Femur (tissue), 1 donor: Measurements from ENCODE around the gene ZBTB4.

Experiments used
- DNase-seq: peaks from one replicate; pipeline ENCODE4 v3.0.0-alpha.2; 2017

Gene ZBTB4

DNA sequence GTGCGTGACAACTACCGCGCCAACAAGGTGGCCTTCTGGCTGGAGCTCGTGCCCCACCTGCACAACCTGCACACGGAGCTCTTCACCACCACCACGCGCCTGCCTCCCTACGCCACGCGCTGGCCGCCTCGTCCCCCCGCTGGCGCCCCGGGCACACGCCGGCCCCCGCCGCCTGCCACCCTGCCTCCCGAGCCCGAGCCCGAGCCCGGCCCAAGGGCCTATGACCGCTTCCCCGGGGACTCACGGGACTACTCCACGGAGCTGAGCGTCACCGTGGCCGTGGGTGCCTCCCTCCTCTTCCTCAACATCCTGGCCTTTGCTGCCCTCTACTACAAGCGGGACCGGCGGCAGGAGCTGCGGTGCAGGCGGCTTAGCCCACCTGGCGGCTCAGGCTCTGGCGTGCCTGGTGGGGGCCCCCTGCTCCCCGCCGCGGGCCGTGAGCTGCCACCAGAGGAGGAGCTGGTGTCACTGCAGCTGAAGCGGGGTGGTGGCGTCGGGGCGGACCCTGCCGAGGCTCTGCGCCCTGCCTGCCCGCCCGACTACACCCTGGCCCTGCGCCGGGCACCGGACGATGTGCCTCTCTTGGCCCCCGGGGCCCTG, 62.3 kb downstream of the ZBTB4 start:
- DNase-seq = no peak

DNA sequence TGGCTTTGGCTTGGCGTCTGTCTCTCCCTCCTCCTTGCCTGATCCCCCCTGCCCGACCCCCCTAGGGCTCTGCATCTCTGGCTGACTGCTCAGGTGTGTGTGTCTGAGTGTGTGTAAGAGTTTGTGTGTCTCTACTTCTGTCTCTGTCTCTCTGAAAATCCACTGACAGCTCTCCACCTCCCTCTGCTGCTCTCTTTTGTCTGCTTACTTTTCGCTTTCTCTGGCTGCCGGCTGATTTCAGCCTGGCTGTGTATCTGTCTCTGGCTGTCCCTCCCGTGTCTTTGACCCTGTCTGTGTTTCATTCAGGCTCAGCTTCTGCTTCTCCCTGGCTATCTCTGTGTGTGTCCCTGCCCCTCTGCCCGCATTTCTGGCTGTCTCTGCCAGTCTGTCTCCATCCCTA, 63.1 kb downstream of the ZBTB4 start:
- no peak for DNase-seq

GRCh38 chr17:7415784-7416183, 63.6 kb downstream of the ZBTB4 start:
- DNase-seq = no peak

GRCh38 chr17:7414837-7415236, 64.6 kb downstream of the ZBTB4 start:
- no peak for DNase-seq

DNA sequence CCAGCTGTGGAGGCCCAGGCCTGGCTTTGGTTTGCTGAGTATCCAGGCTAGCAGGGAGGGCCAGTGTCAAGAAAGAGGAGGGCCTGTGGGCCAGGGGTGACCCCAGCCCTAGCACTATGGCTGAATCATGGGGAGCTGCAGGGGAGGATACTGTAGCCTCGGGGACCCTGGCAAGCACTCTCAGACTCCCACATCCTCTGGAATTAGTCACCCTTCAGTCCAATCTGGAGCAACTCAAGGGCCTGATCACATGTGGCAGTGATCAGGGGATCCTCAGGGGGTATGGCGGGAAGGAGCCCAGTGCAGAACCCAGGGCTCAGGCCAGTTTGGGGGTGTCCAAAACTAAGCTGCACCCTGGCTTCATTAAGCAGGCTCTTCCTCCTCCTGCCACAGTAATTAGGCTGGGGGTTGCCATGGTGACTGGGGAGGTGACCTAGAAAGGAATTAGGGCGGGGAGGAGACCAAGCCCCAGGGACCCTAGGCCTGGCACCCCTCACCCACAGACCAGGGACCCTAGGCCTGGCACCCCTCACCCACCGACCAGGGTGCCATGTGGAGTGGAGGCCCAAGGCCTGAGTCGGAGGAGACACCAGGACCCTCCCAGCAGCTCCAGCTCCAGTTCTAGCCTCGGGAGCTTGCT, 66.0 kb downstream of the ZBTB4 start:
- no peak for DNase-seq

DNA sequence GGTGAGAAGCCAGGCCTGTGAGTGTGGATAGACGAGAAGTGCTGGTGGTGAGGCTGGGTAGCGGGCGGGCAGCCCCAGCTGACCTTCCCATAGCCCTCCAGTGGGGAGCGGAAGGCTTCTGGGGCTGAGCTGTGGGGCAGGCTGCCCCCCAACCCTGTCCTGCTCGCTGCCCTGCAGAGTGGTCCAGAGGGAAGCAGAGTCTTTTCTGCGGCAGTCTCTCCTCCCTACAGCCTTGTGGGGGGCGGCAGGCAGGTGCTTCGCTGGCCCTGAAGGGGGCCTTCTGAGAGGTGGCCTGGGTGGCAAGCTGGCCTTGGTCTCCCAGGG, 68.0 kb downstream of the ZBTB4 start:
- DNase-seq = no peak

DNA sequence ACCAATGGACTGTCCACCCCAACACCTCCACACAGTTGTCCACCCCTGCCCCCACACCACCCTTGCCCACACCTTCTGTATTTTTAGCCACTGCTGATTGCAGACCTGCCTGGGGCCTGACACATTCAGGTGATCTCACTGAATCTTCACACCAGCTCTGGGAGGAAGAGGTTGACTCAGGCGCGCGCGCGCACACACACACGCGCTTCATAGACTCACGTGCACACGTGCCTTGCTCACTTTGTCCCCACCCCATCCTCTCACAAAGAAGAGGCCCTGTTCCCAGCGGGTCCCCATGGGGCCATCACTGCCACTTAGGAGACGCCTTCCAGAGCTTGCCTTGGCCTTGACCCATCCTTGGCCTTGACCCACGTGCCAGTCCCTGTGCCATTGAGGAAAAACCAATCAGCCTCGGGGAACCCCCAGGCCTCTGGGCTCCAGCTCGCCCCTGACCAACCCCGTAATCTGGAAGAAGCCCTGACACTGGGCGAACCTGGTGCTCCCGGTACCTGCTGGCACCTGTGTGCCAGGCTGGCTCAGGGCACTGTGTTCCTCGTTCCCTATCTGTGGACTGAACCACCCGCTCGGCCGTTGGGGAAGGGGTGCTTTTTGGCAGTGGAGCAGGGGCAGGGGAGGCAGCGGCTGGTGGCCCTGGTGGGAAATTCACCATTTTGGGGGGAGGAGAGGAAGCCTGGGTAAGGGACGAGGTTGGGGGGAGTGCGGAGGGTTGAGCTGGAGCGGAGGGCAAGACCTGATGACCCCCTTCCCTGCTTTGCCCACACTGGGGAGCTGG, 68.6 kb downstream of the ZBTB4 start:
- DNase-seq = no peak

GRCh38 chr17:7409716-7410115, 69.7 kb downstream of the ZBTB4 start:
- DNase-seq = no peak
